ENCODE measurements around the gene RING1.

Gene RING1

GRCh38 chr6:33193619-33194018, 14.7 kb upstream of the RING1 start:
- no peak for DNase-seq

GRCh38 chr6:33194431-33194979, 13.8 kb upstream of the RING1 start:
- no peak for DNase-seq

DNA sequence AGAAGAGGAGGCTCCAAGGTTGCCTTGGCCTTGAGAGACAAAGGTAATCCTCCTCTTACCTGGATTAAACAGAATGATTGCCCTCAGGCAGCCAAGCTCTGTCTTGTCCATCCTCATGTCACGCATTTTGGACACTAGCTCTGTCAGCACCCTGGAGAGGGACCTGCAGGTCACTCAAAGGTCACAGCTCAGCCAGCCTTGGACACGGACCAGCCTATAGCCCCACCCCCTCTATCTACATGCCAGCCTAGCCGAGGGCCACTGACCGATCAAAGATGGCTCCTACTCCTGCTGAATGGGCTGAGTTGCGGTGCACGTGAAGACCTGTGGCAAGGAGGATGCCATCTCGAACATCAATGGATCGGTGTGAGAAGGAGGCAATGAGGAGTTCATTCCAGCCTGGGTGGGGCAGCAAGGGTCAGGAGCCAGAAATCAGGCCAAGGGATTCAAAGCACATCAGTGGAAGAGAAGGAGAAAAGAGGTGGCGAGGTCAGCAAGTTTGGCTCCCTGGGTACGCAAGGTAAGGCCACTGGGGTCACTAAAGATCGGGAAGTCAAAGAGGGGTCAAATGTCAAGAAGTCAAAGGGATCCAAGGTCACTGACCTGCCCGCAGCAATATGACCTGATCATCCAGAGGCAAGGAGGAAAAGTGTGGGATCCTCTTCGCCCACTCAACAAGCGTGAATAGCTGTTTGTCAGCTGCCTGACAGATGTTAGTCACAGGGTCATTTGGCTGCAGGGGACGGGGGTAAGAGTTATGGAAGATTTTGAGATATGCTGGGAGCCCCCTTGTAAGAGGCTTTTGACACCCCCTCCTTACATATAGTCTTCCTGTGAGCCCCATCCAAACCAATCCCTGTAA, 12.8 kb upstream of the RING1 start:
- DNase-seq, result no peak

GRCh38 chr6:33197431-33198048, 10.8 kb upstream of the RING1 start:
- peak; percentile 40 for DNase-seq

- DNase-seq, result no peak
These were observed 10.0 kb upstream of the RING1 start for GRCh38 chr6:33198159-33198852.

GRCh38 chr6:33198853-33199436, 9.4 kb upstream of the RING1 start:
- DNase-seq, result no peak

DNA sequence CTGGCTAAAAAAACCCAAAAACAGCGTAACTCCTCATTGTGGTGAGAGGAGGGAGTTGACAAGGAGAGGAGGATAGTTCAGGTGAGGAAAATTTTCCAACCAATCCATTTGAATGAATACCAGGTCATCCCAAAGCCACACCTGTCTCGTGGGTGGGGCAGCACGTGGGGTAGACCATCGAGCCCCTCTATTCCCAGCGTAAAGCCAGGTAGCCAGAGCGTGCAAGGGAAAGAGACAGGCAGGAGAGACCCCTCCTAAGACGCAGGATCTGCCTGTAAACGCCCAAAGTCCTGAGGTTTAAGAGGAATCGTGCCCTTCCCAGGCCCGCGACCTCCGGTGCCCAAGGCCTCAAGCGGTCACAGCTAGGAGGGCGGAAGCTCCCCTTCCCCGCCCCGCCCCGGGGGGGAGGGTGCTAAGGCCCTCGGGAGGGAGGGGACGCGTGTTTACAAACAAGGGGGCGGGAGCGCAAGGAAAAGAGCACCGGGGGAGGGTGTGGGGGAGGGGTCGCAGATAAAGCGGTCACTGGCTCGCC, 8.5 kb upstream of the RING1 start:
- DNase-seq, result peak; percentile 76

DNA sequence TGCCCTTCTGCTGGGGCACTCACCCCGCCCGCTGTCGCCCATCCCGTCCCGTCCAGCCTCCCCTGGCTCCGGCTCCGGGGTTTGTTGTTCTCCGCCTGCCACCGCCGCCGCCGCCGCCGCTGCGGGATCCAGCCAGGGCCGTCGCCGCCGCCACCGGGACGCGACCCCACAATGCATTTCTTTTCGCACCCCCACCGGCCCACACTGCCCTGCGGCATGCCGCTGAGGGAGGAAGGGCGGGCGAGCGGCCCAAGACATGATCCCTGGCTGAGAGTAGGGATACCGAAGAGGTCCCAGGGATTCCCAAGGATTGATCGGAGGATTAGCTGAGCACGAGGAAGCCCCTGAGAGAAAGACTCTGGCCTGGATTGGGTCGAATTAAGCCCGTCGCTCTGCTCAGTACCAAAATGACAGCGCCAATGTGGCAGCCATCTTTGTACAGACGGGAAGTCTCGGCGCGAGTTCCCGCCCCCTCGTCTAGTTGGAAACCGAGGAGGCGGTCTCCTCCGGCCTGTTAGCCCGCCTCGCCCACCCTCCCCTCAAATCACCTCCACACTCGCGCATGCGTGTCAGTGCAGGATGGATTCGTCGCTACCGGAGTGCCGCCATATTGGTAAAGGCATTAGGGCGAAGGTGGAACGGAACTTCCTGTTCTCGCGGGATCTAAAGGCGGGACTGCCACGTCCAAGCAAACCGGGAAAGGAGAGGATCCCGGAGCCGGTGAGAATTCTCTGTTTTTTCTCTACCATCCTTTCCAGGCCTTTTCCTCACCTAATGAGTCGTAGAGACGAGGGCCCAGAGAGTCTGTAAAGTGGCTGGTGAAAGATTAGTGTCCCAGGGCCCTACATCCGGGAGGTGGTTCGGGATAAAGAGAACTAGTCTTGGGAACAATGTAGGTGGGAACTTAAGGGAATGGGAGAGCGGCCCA, 7.8 kb upstream of the RING1 start, which contains the start of the genes RXRB and SLC39A7:
Gene RXRB (minus strand): TSS at position 447 of the 928 bp plus-strand sequence. CDS start 189 bp downstream, at position 258.
Gene SLC39A7 (plus strand): TSS at position 649 of the 928 bp plus-strand sequence. CDS start 379 bp downstream, outside the sequence.
- DNase-seq, result peak; percentile 99

DNA sequence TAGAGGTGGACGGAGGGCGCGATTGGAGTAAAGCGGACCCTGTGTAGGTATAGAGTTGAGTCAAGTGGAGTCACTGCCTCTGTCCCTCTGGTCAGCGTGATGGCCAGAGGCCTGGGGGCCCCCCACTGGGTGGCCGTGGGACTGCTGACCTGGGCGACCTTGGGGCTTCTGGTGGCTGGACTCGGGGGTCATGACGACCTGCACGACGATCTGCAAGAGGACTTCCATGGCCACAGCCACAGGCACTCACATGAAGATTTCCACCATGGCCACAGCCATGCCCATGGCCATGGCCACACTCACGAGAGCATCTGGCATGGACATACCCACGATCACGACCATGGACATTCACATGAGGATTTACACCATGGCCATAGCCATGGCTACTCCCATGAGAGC, 7.2 kb upstream of the RING1 start:
- no peak for DNase-seq

DNA sequence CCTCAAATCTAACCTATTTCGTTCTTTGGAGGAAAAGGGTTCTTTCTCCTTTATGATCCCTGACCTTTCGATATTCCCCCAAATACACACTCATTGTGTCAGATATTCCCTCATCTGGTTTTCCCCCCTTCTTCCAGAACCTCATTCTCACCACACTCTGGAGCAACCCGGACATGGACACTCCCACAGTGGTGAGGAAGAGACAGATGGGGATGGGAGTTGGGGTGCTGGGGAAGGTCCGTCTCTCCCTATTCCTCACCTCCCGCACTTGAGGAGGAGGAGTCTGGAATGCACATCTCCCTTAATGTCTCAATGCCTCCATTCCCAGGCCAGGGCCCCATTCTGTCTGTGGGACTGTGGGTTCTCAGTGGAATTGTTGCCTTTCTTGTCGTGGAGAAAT, 6.4 kb upstream of the RING1 start:
- no peak for DNase-seq

DNA sequence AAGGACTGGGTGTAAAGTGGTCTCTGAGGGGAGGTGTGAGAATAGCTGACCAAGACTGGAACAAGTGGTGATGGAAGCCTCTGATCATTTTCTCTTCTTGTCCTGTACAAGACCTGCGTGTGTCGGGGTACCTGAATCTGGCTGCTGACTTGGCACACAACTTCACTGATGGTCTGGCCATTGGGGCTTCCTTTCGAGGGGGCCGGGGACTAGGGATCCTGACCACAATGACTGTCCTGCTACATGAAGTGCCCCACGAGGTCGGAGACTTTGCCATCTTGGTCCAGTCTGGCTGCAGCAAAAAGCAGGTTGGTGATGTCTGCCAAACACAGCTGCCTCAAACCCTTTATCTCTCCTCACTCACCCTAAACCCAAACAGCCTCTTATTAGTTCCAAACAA, 5.5 kb upstream of the RING1 start:
- no peak for DNase-seq

DNA sequence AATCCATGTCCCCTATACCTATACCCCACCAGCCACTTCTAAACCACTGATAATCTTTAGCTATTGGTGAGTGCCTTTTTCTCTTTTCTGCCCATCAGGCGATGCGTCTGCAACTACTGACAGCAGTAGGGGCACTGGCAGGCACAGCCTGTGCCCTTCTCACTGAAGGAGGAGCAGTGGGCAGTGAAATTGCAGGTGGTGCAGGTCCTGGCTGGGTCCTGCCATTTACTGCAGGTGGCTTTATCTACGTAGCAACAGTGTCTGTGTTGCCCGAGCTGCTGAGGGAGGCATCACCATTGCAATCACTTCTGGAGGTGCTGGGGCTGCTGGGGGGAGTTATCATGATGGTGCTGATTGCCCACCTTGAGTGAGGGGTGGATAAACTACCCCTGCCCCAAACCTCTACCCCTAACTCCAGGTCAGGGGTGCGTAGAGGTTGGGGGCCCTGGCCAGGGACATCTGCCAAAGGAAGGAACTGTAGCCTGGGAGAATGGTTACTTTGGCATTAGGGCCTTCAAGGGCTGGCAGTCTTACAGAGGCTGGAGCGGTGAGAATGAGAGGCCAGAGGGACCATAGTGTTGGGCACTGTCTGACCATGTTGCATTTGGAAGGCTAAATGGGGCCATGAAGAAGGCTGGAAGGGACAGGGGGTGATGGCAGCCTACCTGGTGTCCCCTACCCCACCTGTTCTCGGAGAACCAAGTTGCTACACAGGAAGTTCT, 4.7 kb upstream of the RING1 start:
- DNase-seq, result no peak

GRCh38 chr6:33204165-33204414, 4.2 kb upstream of the RING1 start:
- no peak for DNase-seq

GRCh38 chr6:33204415-33205190, 3.7 kb upstream of the RING1 start, which contains the start of gene HSD17B8:
Gene HSD17B8, plus strand, starts transcription at chr6:33204655. Its CDS starts 14 bp downstream, at chr6:33204669.
- DNase-seq, result peak; percentile 93

DNA sequence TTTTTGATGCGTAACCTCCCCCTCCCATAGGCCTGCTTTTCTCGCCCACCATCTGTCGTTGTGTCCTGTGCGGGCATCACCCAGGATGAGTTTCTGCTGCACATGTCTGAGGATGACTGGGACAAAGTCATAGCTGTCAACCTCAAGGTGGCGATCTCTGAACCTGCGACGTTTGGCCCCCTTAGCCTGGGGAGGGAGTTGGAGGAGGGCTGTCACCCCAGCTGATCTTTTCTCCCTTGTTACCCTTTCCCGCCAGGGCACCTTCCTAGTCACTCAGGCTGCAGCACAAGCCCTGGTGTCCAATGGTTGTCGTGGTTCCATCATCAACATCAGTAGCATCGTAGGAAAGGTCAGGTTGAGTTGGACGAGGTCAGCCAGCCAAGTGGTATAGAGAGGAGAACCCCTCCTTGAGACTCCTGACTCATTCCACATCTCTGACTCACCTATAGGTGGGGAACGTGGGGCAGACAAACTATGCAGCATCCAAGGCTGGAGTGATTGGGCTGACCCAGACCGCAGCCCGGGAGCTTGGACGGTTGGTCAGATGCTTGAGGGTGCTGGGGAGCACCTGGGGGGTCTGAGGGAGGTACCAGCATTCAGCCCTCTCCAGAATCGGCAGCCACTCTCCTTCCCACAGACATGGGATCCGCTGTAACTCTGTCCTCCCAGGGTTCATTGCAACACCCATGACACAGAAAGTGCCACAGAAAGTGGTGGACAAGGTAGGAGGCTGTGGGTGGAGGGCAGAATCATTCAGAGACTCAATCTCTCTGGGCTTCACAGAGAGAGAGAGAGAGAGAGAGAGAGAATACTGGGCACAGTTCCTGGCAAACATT, 2.9 kb upstream of the RING1 start:
- peak; percentile 55 for DNase-seq

DNA sequence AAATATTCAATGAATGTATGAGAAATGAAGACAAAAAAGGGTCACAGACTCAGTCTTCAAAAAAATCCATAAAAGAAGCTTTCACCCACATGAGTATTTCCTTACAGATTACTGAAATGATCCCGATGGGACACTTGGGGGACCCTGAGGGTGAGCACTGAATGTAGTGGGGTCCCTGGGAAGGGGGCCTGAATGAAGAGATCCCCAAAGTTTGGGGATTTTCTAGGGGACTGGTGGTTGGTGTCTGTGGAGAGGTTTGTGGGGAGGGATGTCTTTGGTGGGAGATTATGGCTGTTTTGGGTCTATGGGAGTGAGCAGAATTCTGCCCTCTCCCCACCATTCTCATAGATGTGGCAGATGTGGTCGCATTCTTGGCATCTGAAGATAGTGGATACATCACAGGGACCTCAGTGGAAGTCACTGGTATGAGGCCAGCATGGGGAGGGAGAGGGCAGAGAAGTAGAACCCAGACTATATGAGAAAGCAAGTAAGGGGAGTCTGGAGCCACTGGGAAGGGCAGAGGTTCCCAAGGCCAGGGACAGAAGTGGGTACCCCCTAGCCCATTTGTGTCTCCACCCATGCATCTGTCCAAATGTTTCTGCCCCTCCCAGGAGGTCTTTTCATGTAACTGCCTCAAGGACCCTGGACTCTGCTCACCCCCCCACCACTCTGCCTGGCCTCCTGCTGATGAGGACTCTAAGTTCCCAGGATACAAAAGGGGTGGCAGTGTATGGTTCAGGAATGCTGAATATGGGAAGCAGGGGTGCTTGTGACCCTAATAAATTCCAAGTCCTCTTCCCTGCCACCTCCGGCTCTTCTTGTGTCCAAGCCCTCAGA, 2.1 kb upstream of the RING1 start:
- DNase-seq, result no peak

- no peak for DNase-seq
These were observed 1.3 kb upstream of the RING1 start for GRCh38 chr6:33206864-33207551.
